ENCODE results near the gene FLYWCH2.

The FLYWCH2 gene

DNA sequence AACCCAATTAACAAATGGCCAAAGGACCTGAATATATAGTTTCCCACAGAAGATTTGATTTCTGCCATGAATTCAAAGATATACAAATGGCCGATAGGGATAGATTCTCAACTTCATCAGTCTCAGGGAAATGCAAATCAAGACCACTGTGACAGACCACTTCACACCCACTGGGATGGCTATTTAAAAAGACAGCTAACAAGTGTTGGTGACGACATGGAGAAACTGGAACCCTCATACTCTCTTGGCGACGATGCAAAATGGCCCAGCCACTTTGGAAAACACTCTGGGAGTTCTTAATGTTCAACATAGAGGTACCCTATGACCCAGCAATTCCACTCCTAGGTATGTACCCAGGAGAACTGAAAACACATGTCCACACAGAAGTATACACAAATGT is 63.6 kb downstream of the FLYWCH2 start:
- H3K4me3 ChIP-seq (ENCODE audit: low read depth, low read length), result no peak overlapping the region
- DNase-seq (ENCODE audit: low read depth), result no peak
- TF ChIP-seq, protein P1, sequence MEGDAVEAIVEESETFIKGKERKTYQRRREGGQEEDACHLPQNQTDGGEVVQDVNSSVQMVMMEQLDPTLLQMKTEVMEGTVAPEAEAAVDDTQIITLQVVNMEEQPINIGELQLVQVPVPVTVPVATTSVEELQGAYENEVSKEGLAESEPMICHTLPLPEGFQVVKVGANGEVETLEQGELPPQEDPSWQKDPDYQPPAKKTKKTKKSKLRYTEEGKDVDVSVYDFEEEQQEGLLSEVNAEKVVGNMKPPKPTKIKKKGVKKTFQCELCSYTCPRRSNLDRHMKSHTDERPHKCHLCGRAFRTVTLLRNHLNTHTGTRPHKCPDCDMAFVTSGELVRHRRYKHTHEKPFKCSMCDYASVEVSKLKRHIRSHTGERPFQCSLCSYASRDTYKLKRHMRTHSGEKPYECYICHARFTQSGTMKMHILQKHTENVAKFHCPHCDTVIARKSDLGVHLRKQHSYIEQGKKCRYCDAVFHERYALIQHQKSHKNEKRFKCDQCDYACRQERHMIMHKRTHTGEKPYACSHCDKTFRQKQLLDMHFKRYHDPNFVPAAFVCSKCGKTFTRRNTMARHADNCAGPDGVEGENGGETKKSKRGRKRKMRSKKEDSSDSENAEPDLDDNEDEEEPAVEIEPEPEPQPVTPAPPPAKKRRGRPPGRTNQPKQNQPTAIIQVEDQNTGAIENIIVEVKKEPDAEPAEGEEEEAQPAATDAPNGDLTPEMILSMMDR (IDR thresholded peaks at IDR 0.05; ENCODE audit: control insufficient read depth, extremely low read depth, insufficient read depth), result no peak

Measured in LNCaP clone FGC (cell line).